GM12878 (cell line): ENCODE measurements around the gene GNA14. TPM values are rescaled to one million over a fixed set of nuclear protein-coding genes. Genes with fewer than 3 reads are reported as not detected.

Experiments
- ATAC-seq: fragments of 200-7000 bp; cut with Tn5 transposase; 3 replicates; pipeline ENCODE4 v1.9.1; 2020; ENCODE audit warnings: mild to moderate bottlenecking, moderate library complexity
- BruUV-seq: library from RNA; stranded (reverse); fragments of 400-500 nt; replicated peaks from 2 replicates; lab custom pipeline; 2021; lab: Mats Ljungman, UMichigan
- CTCF ChIA-PET: fragments of 300-600 bp; sonication (Branson Sonifier 250); formaldehyde crosslinking; extraction: SDS; loops from one replicate; lab custom pipeline; 2021; ENCODE audit warnings: inconsistent platforms; lab: Yijun Ruan, JAX
- POLR2A ChIA-PET: fragments of 350-600 bp; formaldehyde crosslinking; extraction: SDS; loops from one replicate; lab custom pipeline; 2021; ENCODE audit warnings: inconsistent platforms; lab: Charles Lee
- RAD21 ChIA-PET: fragments of 300-600 bp; sonication (Branson Sonifier 250); formaldehyde crosslinking; loops from one replicate; lab custom pipeline; 2023; ENCODE audit warnings: antibody characterized with exemption; ENCODE audit not compliant: unreplicated experiment; lab: Charles Lee
- SMC1A ChIA-PET: fragments of 300-600 bp; sonication (Branson Sonifier 250); formaldehyde crosslinking; loops from one replicate; lab custom pipeline; 2023; ENCODE audit not compliant: unreplicated experiment, uncharacterized antibody; lab: Charles Lee
- DNase-seq: peaks from one replicate; pipeline ENCODE4 v3.0.0-alpha.2; 2011; ENCODE audit warnings: low read depth, low spot score
- FAIRE-seq: peaks from 3 replicates; lab custom pipeline; 2011; peaks lifted over from hg19 to GRCh38; lab: Jason Lieb, UNC
- H2AFZ ChIP-seq: 2 replicates; pipeline ENCODE4 v1.6.0; 2011; ENCODE audit warnings: low read depth, low read length, control low read depth; ENCODE audit not compliant: control insufficient read depth
- H3K27ac ChIP-seq: 2 replicates; pipeline ENCODE4 v1.5.1; 2011; ENCODE audit warnings: control low read depth; ENCODE audit not compliant: control insufficient read depth, insufficient read depth
- H3K27me3 ChIP-seq, 2 experiments: replicated peaks in 1 of 2; 2 replicates each; pipeline versions ENCODE4 v1.6.0 to v1.6.1; 2011; ENCODE audit warnings: low read length in 1 of 2; ENCODE audit not compliant: control insufficient read depth in 2 of 2, insufficient read depth in 2 of 2
- H3K36me3 ChIP-seq, 2 experiments: 2 replicates each; pipeline ENCODE4 v1.5.1; 2011; ENCODE audit warnings: low read length in 1 of 2; ENCODE audit not compliant: control insufficient read depth in 2 of 2, insufficient read depth in 2 of 2
- H3K4me1 ChIP-seq: 2 replicates; pipeline ENCODE4 v1.6.1; 2011; ENCODE audit warnings: mild to moderate bottlenecking, low read length, moderate library complexity, mixed read lengths; ENCODE audit not compliant: control insufficient read depth, insufficient read depth
- H3K4me2 ChIP-seq: 2 replicates; pipeline ENCODE4 v1.6.0; 2011; ENCODE audit warnings: control low read depth; ENCODE audit not compliant: control insufficient read depth, insufficient read depth
- H3K4me3 ChIP-seq: fragments of 200-600 bp; sonication (generic); 2 replicates; pipeline ENCODE4 v1.5.1; 2016
- H3K79me2 ChIP-seq: 2 replicates; pipeline ENCODE4 v1.6.0; 2011; ENCODE audit warnings: low read length; ENCODE audit not compliant: control insufficient read depth, insufficient read depth
- H3K9ac ChIP-seq: 2 replicates; pipeline ENCODE4 v1.8.0; 2011; ENCODE audit warnings: low read length, control low read depth, mixed read lengths; ENCODE audit not compliant: control insufficient read depth, insufficient read depth
- H3K9me3 ChIP-seq: replicated peaks from 3 replicates; pipeline ENCODE4 v1.5.1; 2011; ENCODE audit warnings: mild to moderate bottlenecking, low read length; ENCODE audit not compliant: control insufficient read depth, insufficient read depth
- H4K20me1 ChIP-seq: 2 replicates; pipeline ENCODE4 v1.6.0; 2011; ENCODE audit not compliant: control insufficient read depth, insufficient read depth
- ATF2 ChIP-seq: IDR thresholded peaks from 2 replicates; pipeline ENCODE4 v1.6.1; 2012; ENCODE audit warnings: low read length, inconsistent platforms
- CBX3 ChIP-seq: fragments of 200-600 bp; sonication (generic); IDR thresholded peaks from 2 replicates; pipeline ENCODE4 v1.6.1; 2016; ENCODE audit warnings: low read depth, borderline replicate concordance
- CREM ChIP-seq: IDR thresholded peaks from 2 replicates; pipeline ENCODE4 v1.6.1; 2014; ENCODE audit warnings: antibody characterized with exemption, low read depth
- ETV6 ChIP-seq, 2 experiments: fragments of 450-650 bp in 1 of 2; IDR thresholded peaks in 1 of 2; conservative IDR thresholded peaks in 1 of 2; 2 replicates each; pipeline ENCODE4 v1.6.1; 2014; ENCODE audit warnings: antibody characterized with exemption in 1 of 2, borderline replicate concordance in 1 of 2, low read depth in 1 of 2, mild to moderate bottlenecking in 1 of 2, moderate library complexity in 1 of 2
- GABPA ChIP-seq: IDR thresholded peaks from 2 replicates; pipeline ENCODE4 v1.6.1; 2014; ENCODE audit warnings: antibody characterized with exemption, low read depth, mild to moderate bottlenecking, inconsistent platforms
- IKZF1 ChIP-seq: fragments of 450-650 bp; conservative IDR thresholded peaks from 2 replicates; pipeline ENCODE4 v1.6.1; 2017; ENCODE audit warnings: antibody characterized with exemption, mild to moderate bottlenecking
- JUNB ChIP-seq: IDR thresholded peaks from 2 replicates; pipeline ENCODE4 v1.6.1; 2016; ENCODE audit warnings: antibody characterized with exemption, mild to moderate bottlenecking
- NFXL1 ChIP-seq: fragments of 450-650 bp; IDR thresholded peaks from 2 replicates; pipeline ENCODE4 v1.6.1; 2017; ENCODE audit warnings: antibody characterized with exemption, mild to moderate bottlenecking, borderline replicate concordance
- PAX5 ChIP-seq: IDR thresholded peaks from 2 replicates; pipeline ENCODE4 v1.6.1; 2011; ENCODE audit warnings: low read depth, low read length, borderline replicate concordance
- POLR2A ChIP-seq: IDR thresholded peaks from 2 replicates; pipeline ENCODE4 v1.6.1; 2011; ENCODE audit warnings: low read depth, mild to moderate bottlenecking, low read length
- RAD51 ChIP-seq: fragments of 450-650 bp; IDR thresholded peaks from 2 replicates; pipeline ENCODE4 v1.6.1; 2016; ENCODE audit warnings: moderate library complexity, mild to moderate bottlenecking, inconsistent platforms
- RBBP5 ChIP-seq: fragments of 200-600 bp; sonication (generic); conservative IDR thresholded peaks from 2 replicates; pipeline ENCODE4 v1.6.1; 2016
- RCOR1 ChIP-seq: conservative IDR thresholded peaks from 2 replicates; pipeline ENCODE4 v1.6.1; 2012; ENCODE audit warnings: low read depth, low read length, improper control_type of control experiment
- RELA ChIP-seq: fragments of 450-650 bp; IDR thresholded peaks from 2 replicates; pipeline ENCODE4 v1.8.0; 2014; ENCODE audit warnings: borderline replicate concordance; ENCODE audit not compliant: partially characterized antibody
- REST ChIP-seq: IDR thresholded peaks from 2 replicates; pipeline ENCODE4 v1.6.1; 2012; ENCODE audit warnings: mild to moderate bottlenecking, low read depth, low read length
- SIX5 ChIP-seq: IDR thresholded peaks from 2 replicates; pipeline ENCODE4 v1.6.1; 2011; ENCODE audit warnings: mild to moderate bottlenecking, low read depth, low read length, moderate library complexity; ENCODE audit not compliant: severe bottlenecking
- SMARCA5 ChIP-seq: fragments of 450-650 bp; IDR thresholded peaks from 2 replicates; pipeline ENCODE4 v1.6.1; 2017; ENCODE audit warnings: mild to moderate bottlenecking
- WGBS: methylation state at CpG from one replicate; pipeline ENCODE4 v1.1.6; 2016; ENCODE audit warnings: low lambda C conversion rate; ENCODE audit not compliant: insufficient replicate concordance, insufficient coverage; ENCODE audit errors: missing lambda C conversion rate; 5-methylcytosine and 5-hydroxymethylcytosine counted together
- in situ Hi-C: fragments of 300-500 bp; cut with MboI; formaldehyde crosslinking; loops from 9 replicates; pipeline ENCODE4 v1.14.3; 2018; ENCODE audit warnings: mixed read lengths
- intact Hi-C: fragments of 100-400 bp; cut with micrococcal nuclease; formaldehyde crosslinking; loops from one replicate; pipeline ENCODE4 v1.14.2; 2022; ENCODE audit not compliant: unreplicated experiment
- polyA plus RNA-seq, 11 experiments: library from polyadenylated mRNA; depleted of rRNA in 4 of 11; unstranded in 6 of 11; stranded (reverse) in 5 of 11; fragments of >200 nt; fragmentation: Nextera tagmentation in 4 of 11; fragmentation: Illumina TruSeq in 1 of 11; extraction: Ambion mirVana in 4 of 11; extraction: Trizol in 1 of 11; gene quantifications; 1 replicate in 1 of 11; 2 replicates in 10 of 11; pipeline versions ENCODE4 v1.2.1 to v1.2.3, GENCODE V29; 2011 to 2016; ENCODE audit warnings: inconsistent platforms in 2 of 11, missing spikeins in 2 of 11, low read depth in 1 of 11
- total RNA-seq, 4 experiments: library from RNA; depleted of rRNA in 3 of 4; stranded (reverse); fragments of >200 nt in 3 of 4; fragmentation: Illumina TruSeq in 1 of 4; extraction: Trizol in 1 of 4; gene quantifications; 2 replicates each; pipeline versions ENCODE4 v1.2.1 to v1.2.3, GENCODE V29; 2013 to 2021
- TF ChIP-seq, protein P1 (sequence below): IDR thresholded peaks from 2 replicates; pipeline ENCODE4 v1.6.1; 2012; ENCODE audit warnings: low read depth, low read length, improper control_type of control experiment
- TF ChIP-seq, protein P2 (sequence below): IDR thresholded peaks from 2 replicates; pipeline ENCODE4 v1.6.1; 2012; ENCODE audit warnings: low read depth, low read length, improper control_type of control experiment
- TF ChIP-seq, protein P3 (sequence below): fragments of 450-650 bp; IDR thresholded peaks from 2 replicates; pipeline ENCODE4 v1.6.1; 2017; ENCODE audit warnings: low read depth, mild to moderate bottlenecking, moderate library complexity

The GNA14 gene
- total and polyA plus RNA-seq, 10 of the 15 experiments (the other 5 are each of a cell fraction or from before 2014, with no cell fraction given) = 0.17 TPM; not detected in 9

- in situ Hi-C loops = no loop called here
- TF ChIP-seq RBBP5 = no peak
- TF ChIP-seq, protein P1, sequence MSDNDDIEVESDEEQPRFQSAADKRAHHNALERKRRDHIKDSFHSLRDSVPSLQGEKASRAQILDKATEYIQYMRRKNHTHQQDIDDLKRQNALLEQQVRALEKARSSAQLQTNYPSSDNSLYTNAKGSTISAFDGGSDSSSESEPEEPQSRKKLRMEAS = no peak
- no peak for TF ChIP-seq RCOR1
- no peak for TF ChIP-seq REST
- TF ChIP-seq SMARCA5 = no peak
- TF ChIP-seq, protein P2, sequence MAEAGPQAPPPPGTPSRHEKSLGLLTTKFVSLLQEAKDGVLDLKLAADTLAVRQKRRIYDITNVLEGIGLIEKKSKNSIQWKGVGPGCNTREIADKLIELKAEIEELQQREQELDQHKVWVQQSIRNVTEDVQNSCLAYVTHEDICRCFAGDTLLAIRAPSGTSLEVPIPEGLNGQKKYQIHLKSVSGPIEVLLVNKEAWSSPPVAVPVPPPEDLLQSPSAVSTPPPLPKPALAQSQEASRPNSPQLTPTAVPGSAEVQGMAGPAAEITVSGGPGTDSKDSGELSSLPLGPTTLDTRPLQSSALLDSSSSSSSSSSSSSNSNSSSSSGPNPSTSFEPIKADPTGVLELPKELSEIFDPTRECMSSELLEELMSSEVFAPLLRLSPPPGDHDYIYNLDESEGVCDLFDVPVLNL = no peak
- no peak for TF ChIP-seq RELA
- TF ChIP-seq PAX5 = no peak
- no peak for TF ChIP-seq IKZF1
- TF ChIP-seq GABPA = no peak
- no peak for TF ChIP-seq NFXL1
- TF ChIP-seq, protein P3, sequence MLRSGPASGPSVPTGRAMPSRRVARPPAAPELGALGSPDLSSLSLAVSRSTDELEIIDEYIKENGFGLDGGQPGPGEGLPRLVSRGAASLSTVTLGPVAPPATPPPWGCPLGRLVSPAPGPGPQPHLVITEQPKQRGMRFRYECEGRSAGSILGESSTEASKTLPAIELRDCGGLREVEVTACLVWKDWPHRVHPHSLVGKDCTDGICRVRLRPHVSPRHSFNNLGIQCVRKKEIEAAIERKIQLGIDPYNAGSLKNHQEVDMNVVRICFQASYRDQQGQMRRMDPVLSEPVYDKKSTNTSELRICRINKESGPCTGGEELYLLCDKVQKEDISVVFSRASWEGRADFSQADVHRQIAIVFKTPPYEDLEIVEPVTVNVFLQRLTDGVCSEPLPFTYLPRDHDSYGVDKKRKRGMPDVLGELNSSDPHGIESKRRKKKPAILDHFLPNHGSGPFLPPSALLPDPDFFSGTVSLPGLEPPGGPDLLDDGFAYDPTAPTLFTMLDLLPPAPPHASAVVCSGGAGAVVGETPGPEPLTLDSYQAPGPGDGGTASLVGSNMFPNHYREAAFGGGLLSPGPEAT = no peak
- no peak for TF ChIP-seq ETV6 (conservative IDR thresholded peaks at IDR 0.05 in 1 of 2, IDR thresholded peaks at IDR 0.05 in 1 of 2; ENCODE audit: borderline replicate concordance in 1 of 2, low read depth in 1 of 2)
- no peak for TF ChIP-seq POLR2A
- TF ChIP-seq CBX3 = no peak
- TF ChIP-seq ATF2 = no peak
- no peak for TF ChIP-seq JUNB
- no peak for TF ChIP-seq CREM
- TF ChIP-seq SIX5 = no peak
- no peak for TF ChIP-seq RAD51
- TF ChIP-seq, all 136 proteins: peak for 0
- RAD21 ChIA-PET = no interaction called here
These were observed 218.2 kb downstream of the GNA14 start for GRCh38 chr9:77429928-77430327.

More at GRCh38 chr9:77429928-77430327, 218.2 kb downstream of the GNA14 start:
- SMC1A ChIA-PET = no interaction called here
- Histone ChIP-seq H3K79me2 (no peaks in the 10 kb centered on the region), H3K4me1 (no peaks in the 10 kb centered on the region), H3K27ac (no peak overlapping the region), H3K36me3 (no peaks in the 10 kb centered on the region), H3K9ac (no peak overlapping the region), H4K20me1 (no peaks in the 10 kb centered on the region), H3K4me3 (no peak overlapping the region), H3K27me3 (no peaks in the 10 kb centered on the region), H3K4me2 (no peak overlapping the region), H2AFZ (no peak overlapping the region), H3K9me3 (no peaks in the 10 kb centered on the region)
- ATAC-seq (no peak), FAIRE-seq (no peak), DNase-seq (no peak)
- intact Hi-C loops = no loop called here
- no TSS peak for BruUV-seq
- 47% methylated on average over 2 of the region's 2 CpGs for WGBS
- POLR2A ChIA-PET = no interaction called here
- CTCF ChIA-PET = no interaction called here
